HG02970 (cell line): Measurements from ENCODE around the gene SNTB2.

Source experiments
- ATAC-seq: cut with Tn5 transposase; IDR thresholded peaks from one replicate; pipeline ENCODE4 v1.9.1; 2021; ENCODE audit warnings: mild to moderate bottlenecking, moderate library complexity, moderate number of reproducible peaks; ENCODE audit not compliant: unreplicated experiment, low FRiP score

Gene SNTB2

GRCh38 chr16:69179328-69180010 lies 7.5 kb upstream of the SNTB2 start:
- ATAC-seq: no peak

- no peak for ATAC-seq
Measured at GRCh38 chr16:69180011-69180338, 7.0 kb upstream of the SNTB2 start.

- no peak for ATAC-seq
Measured at GRCh38 chr16:69182730-69183416, 4.1 kb upstream of the SNTB2 start.

GRCh38 chr16:69187446-69188235 lies 677 bp downstream of the SNTB2 start:
- ATAC-seq: peak; percentile 23

GRCh38 chr16:69188236-69188549 lies 1.2 kb downstream of the SNTB2 start:
- no peak for ATAC-seq

- no peak for ATAC-seq
Measured at GRCh38 chr16:69188716-69189115, 1.8 kb downstream of the SNTB2 start.

GRCh38 chr16:69190046-69190588 lies 3.2 kb downstream of the SNTB2 start:
- no peak for ATAC-seq

GRCh38 chr16:69190598-69190997 lies 3.6 kb downstream of the SNTB2 start:
- no peak for ATAC-seq

- no peak for ATAC-seq
Measured at GRCh38 chr16:69191136-69191535, 4.2 kb downstream of the SNTB2 start.

GRCh38 chr16:69193855-69194254 lies 6.9 kb downstream of the SNTB2 start:
- ATAC-seq: no peak

- no peak for ATAC-seq
Measured at GRCh38 chr16:69194488-69194887, 7.5 kb downstream of the SNTB2 start.

GRCh38 chr16:69195369-69196029 lies 8.5 kb downstream of the SNTB2 start:
- no peak for ATAC-seq

GRCh38 chr16:69197573-69197972 lies 10.6 kb downstream of the SNTB2 start:
- ATAC-seq: no peak

GRCh38 chr16:69199382-69199781 lies 12.4 kb downstream of the SNTB2 start:
- no peak for ATAC-seq

- no peak for ATAC-seq
Measured at GRCh38 chr16:69201291-69201690, 14.3 kb downstream of the SNTB2 start.

- no peak for ATAC-seq
Measured at GRCh38 chr16:69201787-69202186, 14.8 kb downstream of the SNTB2 start.

- no peak for ATAC-seq
Measured at GRCh38 chr16:69204172-69204571, 17.2 kb downstream of the SNTB2 start.

- ATAC-seq: no peak
Measured at GRCh38 chr16:69209735-69210134, 22.8 kb downstream of the SNTB2 start.

- no peak for ATAC-seq
Measured at GRCh38 chr16:69217433-69217832, 30.5 kb downstream of the SNTB2 start.

GRCh38 chr16:69219279-69219678 lies 32.3 kb downstream of the SNTB2 start:
- ATAC-seq: no peak

- ATAC-seq: no peak
Measured at GRCh38 chr16:69223882-69224281, 36.9 kb downstream of the SNTB2 start.
